Medulla oblongata (tissue), 1 donor: Measurements from ENCODE around the gene APBA2.

ENCODE experiments used
- DNase-seq: peaks from one replicate; pipeline ENCODE4 v3.0.0-alpha.2; 2015; ENCODE audit errors: extremely low spot score

APBA2 gene

GRCh38 chr15:29086001-29086400 is 200.2 kb downstream of the APBA2 start:
- no peak for DNase-seq

DNA sequence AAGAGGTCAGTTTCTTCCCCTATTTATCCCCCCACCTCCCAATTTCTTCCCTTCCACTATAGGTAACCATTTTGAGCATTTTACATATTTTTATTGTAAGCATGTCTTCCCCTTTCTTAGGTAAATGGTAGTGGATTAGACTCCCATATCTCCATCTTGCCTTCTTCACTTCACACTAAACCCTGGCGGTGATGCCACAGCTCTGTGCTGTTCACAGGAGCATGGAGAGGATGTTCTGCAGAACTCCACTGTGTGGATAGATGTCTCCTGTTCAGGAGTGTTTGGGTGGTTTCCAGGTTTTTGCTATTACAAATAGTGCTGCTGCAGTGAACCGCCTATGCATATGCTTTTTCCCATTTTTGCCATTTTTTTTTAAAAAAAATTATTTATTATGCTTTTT is 201.1 kb downstream of the APBA2 start:
- no peak for DNase-seq

DNA sequence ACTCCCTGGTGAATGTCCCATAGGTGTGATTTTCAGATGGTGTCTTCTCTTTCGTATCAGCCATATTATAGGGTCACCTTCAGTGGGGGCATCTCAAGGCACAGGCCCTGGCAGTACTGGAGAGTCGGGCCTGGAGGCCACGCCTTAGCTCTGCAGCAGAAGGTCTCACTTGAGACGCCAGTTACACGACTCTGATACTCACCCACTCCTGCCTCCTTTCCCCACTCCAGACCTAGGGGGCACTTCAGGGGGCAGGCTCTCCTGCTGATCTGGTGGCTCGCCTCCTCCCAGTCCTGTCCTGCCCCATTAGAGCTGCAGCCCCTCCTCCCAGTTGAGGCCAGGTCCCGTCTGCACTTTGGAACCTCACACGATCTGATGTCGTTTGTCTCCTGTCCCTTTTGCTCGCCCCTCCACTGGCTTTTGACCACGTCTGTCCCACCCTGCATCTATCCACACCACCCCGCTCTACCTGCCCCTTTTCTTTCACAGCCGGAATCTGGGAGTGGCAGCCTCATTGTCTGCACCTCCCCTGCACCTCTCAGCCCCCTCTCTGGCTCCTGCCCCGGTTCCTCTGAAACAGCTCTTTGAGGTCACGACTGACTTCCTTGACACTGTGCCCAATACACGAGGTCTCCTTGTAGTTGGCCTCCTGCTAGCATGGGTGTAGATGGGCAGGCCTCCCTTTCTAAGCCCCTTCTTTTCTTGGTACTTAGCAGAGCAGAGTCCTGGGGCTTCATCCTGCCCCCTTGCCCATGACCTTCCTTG is 201.9 kb downstream of the APBA2 start:
- DNase-seq, result no peak

GRCh38 chr15:29088666-29089065 is 202.9 kb downstream of the APBA2 start:
- DNase-seq, result no peak

GRCh38 chr15:29089731-29090616 is 204.2 kb downstream of the APBA2 start:
- DNase-seq, result peak; percentile 80

DNA sequence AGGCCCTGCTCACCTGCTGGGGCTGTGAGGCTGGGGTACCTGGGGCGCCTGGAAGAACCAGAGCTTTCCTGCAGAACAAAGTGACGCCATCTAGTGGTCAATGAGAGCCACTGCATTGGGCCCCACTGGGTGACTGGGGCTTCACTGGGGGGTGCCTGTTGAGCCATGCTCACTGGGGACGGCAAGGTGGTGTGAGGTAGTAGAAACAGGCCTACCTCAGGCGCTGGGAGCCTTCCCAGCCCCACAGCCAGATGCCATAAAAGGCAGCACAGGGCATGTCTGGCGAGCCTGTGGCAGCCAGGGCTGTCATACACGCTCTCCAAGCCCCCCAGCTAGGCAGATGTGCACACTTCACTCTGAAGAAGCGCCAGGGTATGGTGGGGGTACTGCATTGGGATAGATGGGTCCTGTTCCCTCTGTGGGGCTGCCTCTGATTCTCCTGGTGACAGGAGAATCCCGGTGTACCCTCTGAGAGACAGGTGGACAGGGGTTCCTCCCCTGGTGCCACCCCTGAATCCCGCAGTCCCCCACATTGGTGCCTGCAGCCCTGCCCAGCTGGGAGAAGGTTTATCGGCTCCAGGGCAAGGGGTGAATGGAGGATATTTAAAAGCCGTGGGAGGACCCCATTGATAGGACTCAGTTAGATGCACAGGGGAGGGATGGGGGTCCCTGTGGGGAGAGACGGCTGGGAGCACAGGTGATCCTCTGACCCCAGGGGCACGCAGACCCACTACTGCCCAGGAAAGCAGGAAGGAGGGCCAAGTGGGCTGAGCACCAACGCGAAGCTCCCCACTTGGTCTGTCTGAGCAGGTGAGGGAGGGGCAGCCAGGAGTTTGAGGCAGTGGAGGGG is 205.1 kb downstream of the APBA2 start:
- DNase-seq, result peak; percentile 57

- no peak for DNase-seq
Measured at GRCh38 chr15:29091666-29092065, 205.9 kb downstream of the APBA2 start.

- peak; percentile 41 for DNase-seq
Measured at GRCh38 chr15:29092376-29093064, 206.7 kb downstream of the APBA2 start.

- no peak for DNase-seq
Measured at GRCh38 chr15:29093065-29093435, 207.3 kb downstream of the APBA2 start.

DNA sequence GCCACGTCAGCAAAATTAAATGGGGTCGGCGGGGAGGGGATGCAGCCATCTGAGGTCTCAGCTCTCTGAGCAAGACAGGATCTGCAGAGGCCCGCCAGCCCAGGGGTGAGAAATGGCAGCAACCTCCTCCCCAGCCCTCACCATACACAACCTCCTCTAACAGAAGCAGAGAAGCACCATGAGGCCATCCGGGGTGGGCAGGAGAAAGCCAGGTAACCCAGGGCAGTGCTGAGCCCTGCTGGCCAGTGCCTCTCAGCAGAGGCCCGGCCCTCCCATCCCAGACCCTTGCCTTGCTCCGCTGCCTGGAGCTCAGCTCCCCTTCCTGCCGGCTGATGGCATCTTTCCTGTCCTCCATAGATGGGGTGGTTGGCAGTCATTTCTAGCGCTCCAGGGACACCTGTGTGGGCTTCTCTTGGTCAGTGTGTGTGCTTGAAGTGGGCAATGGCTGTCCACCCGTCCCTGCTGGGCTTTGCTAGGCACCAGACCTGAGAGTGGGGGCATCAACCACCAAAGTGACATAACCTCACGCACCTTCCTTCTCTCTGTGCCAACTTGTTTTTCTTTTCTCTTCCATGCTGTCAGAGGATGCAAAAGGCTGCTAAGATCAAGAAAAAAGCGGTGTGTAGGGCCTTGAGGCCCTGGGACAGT is 208.0 kb downstream of the APBA2 start:
- no peak for DNase-seq

GRCh38 chr15:29094711-29095110 is 208.9 kb downstream of the APBA2 start:
- no peak for DNase-seq

- no peak for DNase-seq
Measured at GRCh38 chr15:29095746-29096145, 210.0 kb downstream of the APBA2 start.

DNA sequence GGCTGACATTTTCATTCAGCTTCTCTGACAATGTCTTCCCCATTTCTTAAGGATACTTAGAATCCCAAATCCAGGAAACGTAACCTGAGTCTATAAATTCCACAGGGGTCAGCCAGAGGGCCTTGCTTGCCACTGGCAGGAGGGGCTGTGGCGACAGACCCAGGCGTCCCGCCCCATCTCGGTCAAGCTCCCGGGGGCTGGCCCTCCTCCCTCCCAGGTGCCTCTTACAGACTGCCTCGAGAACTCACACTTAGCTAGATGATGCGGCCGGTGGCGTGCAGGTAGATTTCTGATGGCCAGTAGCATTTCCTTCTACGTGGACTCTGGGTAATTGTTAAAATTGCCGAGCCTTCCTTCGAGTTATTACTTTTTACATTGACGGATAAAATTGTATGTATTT is 211.4 kb downstream of the APBA2 start:
- DNase-seq, result no peak

GRCh38 chr15:29097971-29098370 is 212.2 kb downstream of the APBA2 start:
- no peak for DNase-seq

- DNase-seq, result no peak
Measured at GRCh38 chr15:29098652-29099051, 212.9 kb downstream of the APBA2 start.

GRCh38 chr15:29099131-29099880 is 213.5 kb downstream of the APBA2 start:
- no peak for DNase-seq

- DNase-seq, result no peak
Measured at GRCh38 chr15:29100486-29101000, 214.8 kb downstream of the APBA2 start.

- no peak for DNase-seq
Measured at GRCh38 chr15:29101491-29101890, 215.7 kb downstream of the APBA2 start.

DNA sequence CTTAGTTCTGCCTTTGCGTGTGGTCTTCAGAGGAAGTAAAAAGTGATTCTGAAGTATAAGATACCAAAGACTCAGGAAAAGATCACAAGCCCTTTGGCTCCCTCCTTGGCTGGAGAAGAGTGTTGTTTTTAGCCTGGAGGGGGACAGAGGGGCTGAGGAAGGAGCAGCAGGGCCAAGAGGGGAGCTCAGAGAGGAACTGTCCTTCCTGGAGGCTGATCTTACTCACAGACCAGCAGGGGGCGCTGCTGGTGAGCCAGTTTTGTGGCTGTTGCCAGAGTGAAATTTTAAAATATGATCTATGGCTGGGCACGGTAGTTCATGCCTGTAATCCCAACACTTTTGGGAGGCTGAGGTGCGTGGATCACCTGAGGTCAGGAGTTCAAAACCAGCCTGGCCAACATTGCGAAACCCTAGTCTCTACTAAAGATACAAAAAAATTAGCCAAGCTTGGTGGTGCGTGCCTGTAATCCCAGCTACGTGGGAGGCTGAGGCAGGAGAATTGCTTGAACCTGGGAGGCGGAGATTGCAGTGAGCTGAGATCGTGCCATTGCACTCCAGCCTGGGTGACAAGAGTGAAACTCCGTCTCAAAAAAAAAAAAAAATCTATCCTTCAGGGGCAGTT is 216.5 kb downstream of the APBA2 start:
- DNase-seq, result peak; percentile 49
